Measurements from ENCODE around the gene SLC49A4.

The SLC49A4 gene

DNA sequence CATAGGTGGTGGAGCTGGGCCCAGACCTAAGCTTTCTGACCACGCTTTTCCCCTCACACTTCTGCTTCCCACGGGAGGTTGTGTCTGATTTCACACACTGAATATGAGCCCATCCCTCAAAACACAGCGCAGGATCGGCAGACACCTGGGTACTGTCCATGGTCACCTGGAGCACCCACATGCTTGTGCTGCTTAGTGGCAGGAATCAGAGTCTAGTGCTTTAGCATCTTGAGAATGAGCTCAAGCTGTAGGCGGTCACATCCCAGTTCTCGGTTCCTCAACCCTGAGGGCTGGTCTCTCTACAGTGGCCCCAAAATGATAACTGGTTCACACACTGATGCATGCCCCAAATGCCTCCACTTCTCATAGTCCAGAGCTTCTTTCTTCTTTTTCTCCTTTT lies 121.7 kb downstream of the SLC49A4 start:
- ATAC-seq (ENCODE audit: low read depth), result peak; percentile 62
- Mint-ChIP-seq H3K27ac (no peak overlapping the region), H3K4me1 (peaks cover 14% of the 10 kb centered on the region), H3K36me3 (no peaks in the 10 kb centered on the region), H3K9me3 (no peaks in the 10 kb centered on the region), H3K4me3 (no peak overlapping the region), H3K27me3 (peaks cover 7% of the 10 kb centered on the region)
- DNase-seq (ENCODE audit: low spot score in 2 of 2), result no peak

DNA sequence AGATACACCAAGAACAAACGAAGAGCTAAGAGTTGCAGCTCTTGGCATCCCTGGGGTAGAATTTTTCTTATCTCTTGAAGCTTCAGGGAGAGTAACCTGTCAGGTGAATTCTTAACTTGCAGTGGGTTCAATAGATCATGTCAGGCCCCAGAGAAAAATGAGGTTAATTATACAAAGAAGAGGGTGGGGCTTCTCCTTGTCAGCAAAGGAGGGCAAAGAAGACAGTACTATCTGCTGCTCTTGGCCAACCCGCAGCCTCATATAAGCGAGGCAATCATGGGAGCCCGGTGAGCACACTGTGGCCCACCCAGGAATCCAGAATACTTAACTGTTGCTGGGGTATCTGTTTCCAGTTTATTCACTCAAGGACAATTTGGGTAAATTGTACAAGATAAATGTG lies 122.5 kb downstream of the SLC49A4 start:
- no peak for ATAC-seq (ENCODE audit: low read depth)
- H3K36me3 Mint-ChIP-seq, result no peaks in the 10 kb centered on the region
- peaks cover 14% of the 10 kb centered on the region for H3K4me1 Mint-ChIP-seq
- no peak for DNase-seq (ENCODE audit: low spot score in 2 of 2)
- no peak overlapping the region for H3K4me3 Mint-ChIP-seq
- no peaks in the 10 kb centered on the region for H3K9me3 Mint-ChIP-seq
- no peak overlapping the region for H3K27ac Mint-ChIP-seq
- peaks cover 8% of the 10 kb centered on the region for H3K27me3 Mint-ChIP-seq

DNA sequence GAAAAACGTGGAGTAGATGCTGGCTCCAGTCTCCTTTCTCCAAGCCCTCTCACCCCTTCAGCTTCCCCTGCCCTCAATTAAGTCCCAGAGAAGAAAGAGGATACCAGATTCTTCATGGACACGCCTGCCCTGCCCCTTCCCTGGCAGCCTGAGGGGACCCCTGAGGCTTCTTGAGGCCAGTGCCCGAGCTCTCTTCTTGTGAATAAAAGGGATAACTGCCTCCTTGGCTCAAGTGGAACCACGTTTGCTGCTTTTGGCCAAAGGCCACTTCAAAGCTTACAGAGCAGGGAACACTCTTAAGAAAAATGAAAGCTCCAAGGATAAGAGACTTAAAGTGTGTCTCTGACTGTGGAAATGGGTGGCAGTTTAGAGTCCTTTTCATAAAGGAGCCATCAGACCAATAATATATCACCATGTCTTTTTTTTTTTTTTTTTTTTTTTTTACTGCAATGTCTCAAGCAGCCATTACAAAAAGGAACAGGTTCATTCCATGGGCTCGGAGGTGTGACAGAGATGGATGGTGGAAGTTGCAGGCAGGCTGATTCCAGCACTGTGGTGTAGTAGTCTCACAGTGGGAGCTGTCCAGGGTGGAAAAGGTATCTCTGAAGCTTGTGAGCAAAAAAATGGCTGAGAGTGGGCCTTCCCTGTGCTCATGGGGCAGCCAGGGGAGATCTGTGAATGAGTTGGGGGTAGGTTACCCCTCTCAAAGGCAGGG lies 123.9 kb downstream of the SLC49A4 start:
- Mint-ChIP-seq H3K4me3 (no peak overlapping the region), H3K27ac (no peak overlapping the region), H3K27me3 (peaks cover 11% of the 10 kb centered on the region), H3K9me3 (no peaks in the 10 kb centered on the region), H3K4me1 (peaks cover 14% of the 10 kb centered on the region), H3K36me3 (no peaks in the 10 kb centered on the region)
- no peak for DNase-seq (ENCODE audit: low spot score in 2 of 2)
- ATAC-seq (ENCODE audit: low read depth), result no peak

DNA sequence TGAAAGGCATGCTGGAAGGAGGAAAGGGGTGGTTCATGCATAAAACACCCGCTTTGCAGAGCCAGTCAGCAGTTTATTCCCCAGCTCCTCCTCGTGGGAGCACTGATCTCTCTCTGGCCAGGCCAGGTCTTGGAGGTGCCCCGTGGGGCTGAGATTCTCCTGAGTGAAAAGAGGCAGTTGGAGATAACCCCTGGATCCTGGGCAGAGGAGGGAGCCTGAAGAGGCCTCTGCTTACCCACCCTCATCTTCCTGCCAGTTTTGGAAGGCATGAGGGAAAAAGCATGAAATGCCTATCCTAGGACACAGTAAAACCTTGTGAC lies 124.4 kb downstream of the SLC49A4 start:
- Mint-ChIP-seq H3K27ac (no peak overlapping the region), H3K36me3 (no peaks in the 10 kb centered on the region), H3K9me3 (no peaks in the 10 kb centered on the region), H3K4me1 (peaks cover 13% of the 10 kb centered on the region), H3K27me3 (peaks cover 9% of the 10 kb centered on the region), H3K4me3 (no peak overlapping the region)
- ATAC-seq (ENCODE audit: low read depth) (no peak), DNase-seq (ENCODE audit: low spot score in 2 of 2) (no peak)

DNA sequence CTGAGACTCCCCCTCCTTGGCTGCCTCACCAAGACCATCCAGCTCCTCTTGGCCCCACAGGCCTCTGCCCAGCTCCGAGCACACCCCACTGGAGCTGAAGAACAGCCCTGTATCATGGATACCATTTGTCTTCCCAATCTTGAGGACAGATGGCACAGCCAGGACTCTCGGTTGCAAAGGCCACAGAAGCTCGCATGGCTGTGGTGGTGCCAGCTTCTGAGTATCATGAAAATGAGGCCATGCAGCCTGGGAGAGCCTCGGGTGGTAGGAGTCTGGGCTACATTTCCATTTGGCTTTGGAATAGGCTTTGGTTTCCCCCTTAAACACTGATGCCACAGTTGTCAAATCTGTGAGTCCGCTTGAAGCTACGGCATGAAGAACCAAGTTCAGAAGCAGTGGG lies 126.1 kb downstream of the SLC49A4 start:
- ATAC-seq (ENCODE audit: low read depth), result no peak
- Mint-ChIP-seq H3K4me3 (no peak overlapping the region), H3K9me3 (no peaks in the 10 kb centered on the region), H3K36me3 (no peaks in the 10 kb centered on the region), H3K27me3 (peaks cover 8% of the 10 kb centered on the region), H3K27ac (no peak overlapping the region), H3K4me1 (peaks cover 8% of the 10 kb centered on the region)
- no peak for DNase-seq (ENCODE audit: low spot score in 2 of 2)

DNA sequence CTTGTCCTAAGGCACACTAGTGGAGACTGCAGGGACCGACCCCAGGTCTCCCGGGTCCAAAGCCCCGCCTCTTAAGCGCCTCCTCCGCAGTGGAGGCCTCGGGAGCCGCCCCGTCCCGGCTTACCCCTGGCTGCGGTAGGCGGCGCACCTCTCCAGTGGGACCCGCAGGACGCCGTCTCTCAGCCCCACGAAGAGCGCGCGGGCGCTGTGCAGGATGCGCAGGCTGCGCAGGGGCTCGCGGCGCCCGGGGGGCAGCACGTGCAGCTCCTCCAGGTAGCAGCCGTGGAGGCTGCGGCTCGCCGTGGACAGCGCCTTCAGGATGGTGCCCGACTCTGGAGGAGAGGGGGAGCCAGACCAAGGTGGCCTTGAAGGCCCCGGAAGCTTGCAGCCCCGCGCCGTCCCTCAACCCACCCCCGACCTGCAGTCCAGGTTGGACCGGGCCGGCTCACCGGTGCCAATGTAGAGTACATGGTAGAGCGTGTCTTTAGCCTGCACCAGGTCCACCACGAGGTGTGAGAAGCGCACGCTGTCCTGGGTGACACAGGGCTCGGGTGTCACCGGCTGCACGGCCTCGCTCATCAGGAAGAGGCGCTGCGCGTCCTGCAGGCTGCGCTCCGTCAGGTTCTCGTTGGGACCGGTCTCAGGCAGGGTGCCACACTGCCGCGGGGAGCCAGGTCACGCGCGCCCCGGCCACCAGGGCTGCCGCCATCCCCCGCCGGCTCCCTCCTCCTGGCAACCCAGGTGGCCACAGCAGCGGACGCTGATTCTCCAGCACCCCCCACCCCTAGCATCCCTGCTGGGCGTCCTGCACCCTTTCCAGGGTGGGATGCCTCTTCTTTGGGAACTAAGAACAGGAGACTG lies 127.2 kb downstream of the SLC49A4 start:
- Mint-ChIP-seq H3K4me1 (no peaks in the 10 kb centered on the region), H3K4me3 (peak overlapping the region; percentile 66), H3K9me3 (no peaks in the 10 kb centered on the region), H3K36me3 (no peaks in the 10 kb centered on the region), H3K27ac (no peak overlapping the region), H3K27me3 (peaks cover 8% of the 10 kb centered on the region)
- DNase-seq (ENCODE audit: low spot score in 2 of 2) (peak in 1 of 2 donors; percentile 38), ATAC-seq (ENCODE audit: low read depth) (peak; percentile 78)

DNA sequence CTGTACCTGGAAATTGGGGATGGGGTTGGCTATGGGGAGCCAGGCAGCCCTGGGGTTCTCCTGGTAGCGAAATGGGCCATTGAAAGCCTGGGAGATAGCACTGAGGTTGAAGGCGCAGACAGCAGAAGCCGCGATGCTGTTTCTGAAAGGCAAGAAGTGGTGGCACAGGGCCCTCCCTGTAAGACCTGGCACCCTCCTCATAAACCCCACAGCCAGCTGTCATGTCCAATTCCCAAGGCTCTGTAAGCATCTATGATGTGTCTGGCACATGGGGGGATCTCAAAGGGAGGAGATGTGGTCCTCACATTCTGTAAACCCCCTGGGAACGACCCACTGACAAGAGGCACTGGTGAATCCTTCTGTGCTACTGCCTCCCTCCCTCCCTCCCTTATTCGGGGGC lies 128.7 kb downstream of the SLC49A4 start:
- ATAC-seq (ENCODE audit: low read depth) (no peak), DNase-seq (ENCODE audit: low spot score in 2 of 2) (no peak)
- peaks cover 11% of the 10 kb centered on the region for H3K27me3 Mint-ChIP-seq
- H3K4me1 Mint-ChIP-seq, result no peaks in the 10 kb centered on the region
- H3K36me3 Mint-ChIP-seq, result no peaks in the 10 kb centered on the region
- no peaks in the 10 kb centered on the region for H3K9me3 Mint-ChIP-seq
- H3K4me3 Mint-ChIP-seq, result no peak overlapping the region
- no peak overlapping the region for H3K27ac Mint-ChIP-seq

DNA sequence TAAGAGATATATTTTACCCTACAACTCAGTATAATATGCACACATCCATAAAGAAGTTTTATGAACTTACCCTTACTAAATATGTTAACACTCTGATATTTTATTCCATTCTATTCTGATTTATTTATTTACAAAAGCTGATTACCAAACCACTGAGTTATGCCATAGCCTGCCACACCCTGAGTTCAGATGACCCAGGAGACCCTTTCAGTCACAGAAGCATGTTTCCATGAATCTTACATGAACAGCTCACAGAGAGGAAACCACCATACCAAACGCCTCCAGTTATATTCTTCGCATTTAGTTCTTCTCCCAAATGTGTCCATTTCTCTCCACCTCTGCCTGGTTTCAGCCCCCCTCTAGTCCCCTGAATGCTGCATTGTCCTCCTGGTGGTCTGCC lies 129.2 kb downstream of the SLC49A4 start:
- no peak for ATAC-seq (ENCODE audit: low read depth)
- no peaks in the 10 kb centered on the region for H3K4me1 Mint-ChIP-seq
- H3K27ac Mint-ChIP-seq, result no peak overlapping the region
- H3K9me3 Mint-ChIP-seq, result no peaks in the 10 kb centered on the region
- no peak for DNase-seq (ENCODE audit: low spot score in 2 of 2)
- H3K4me3 Mint-ChIP-seq, result no peak overlapping the region
- H3K27me3 Mint-ChIP-seq, result peaks cover 12% of the 10 kb centered on the region
- H3K36me3 Mint-ChIP-seq, result no peaks in the 10 kb centered on the region

DNA sequence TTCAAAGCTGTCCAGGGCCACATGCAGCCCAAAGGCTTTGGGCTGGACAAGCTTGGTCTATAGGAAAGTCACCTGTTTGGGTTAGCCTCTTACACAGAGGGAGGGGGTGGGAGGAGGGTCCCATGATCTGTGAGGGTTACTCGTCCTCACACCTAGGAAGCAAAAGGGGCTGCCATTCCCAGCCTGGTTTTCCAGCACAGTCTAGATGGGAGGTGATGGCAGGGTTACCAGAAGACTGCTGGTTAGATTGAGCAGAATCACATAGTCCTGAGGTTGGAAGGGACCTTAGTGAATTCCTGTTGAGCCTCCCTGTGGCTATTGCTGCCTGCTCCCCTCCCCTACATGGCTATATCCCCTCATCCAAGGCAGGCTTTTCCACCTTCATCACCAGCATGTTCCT lies 130.9 kb downstream of the SLC49A4 start:
- ATAC-seq (ENCODE audit: low read depth) (no peak), DNase-seq (ENCODE audit: low spot score in 2 of 2) (no peak)
- no peak overlapping the region for H3K4me3 Mint-ChIP-seq
- H3K27ac Mint-ChIP-seq, result no peak overlapping the region
- H3K36me3 Mint-ChIP-seq, result no peaks in the 10 kb centered on the region
- H3K27me3 Mint-ChIP-seq, result peaks cover 8% of the 10 kb centered on the region
- no peaks in the 10 kb centered on the region for H3K4me1 Mint-ChIP-seq
- no peaks in the 10 kb centered on the region for H3K9me3 Mint-ChIP-seq

DNA sequence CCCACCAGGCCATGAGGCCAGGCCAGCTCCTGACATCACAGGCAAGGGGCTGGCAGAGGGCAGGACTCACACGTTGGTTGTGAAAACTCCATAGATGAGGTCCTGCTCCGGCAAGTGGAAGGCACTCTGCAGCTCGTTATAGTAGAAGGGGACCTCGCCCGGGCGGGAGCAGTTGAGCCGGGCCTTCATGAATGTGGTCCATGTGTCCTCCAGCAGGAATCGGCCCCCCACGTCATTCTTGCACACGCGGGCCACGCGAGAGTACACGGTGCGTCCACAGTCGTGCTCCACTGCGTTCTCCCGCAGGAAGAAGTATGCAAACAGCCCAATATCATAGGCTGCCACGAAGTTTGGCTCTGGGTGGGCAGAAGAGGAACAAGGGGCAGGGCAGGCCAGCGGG lies 131.5 kb downstream of the SLC49A4 start:
- no peak overlapping the region for H3K27ac Mint-ChIP-seq
- H3K9me3 Mint-ChIP-seq, result no peaks in the 10 kb centered on the region
- peaks cover 8% of the 10 kb centered on the region for H3K27me3 Mint-ChIP-seq
- ATAC-seq (ENCODE audit: low read depth) (no peak), DNase-seq (ENCODE audit: low spot score in 2 of 2) (no peak)
- no peaks in the 10 kb centered on the region for H3K36me3 Mint-ChIP-seq
- H3K4me1 Mint-ChIP-seq, result no peaks in the 10 kb centered on the region
- no peak overlapping the region for H3K4me3 Mint-ChIP-seq

DNA sequence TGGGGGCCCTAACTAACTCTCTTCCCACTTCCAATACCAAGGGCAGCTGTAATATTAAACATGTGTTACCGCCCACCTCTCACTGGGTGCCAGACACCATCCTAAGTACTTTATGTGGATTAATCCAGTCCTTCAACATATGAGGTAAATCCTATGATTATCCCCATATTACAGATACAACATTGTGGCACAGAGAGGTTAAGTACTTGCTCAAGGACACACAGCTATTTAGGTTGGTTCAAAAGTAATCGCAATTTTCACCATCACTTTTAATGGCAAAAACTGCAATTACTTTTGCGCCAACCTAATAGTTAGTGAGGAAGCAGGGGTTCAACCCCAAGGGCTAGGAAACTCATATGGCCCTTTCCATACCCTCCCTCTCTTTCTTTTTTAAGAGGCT lies 131.9 kb downstream of the SLC49A4 start:
- Mint-ChIP-seq H3K4me1 (no peaks in the 10 kb centered on the region), H3K36me3 (no peaks in the 10 kb centered on the region), H3K4me3 (no peak overlapping the region), H3K27me3 (peaks cover 8% of the 10 kb centered on the region), H3K9me3 (no peaks in the 10 kb centered on the region), H3K27ac (no peak overlapping the region)
- ATAC-seq (ENCODE audit: low read depth) (no peak), DNase-seq (ENCODE audit: low spot score in 2 of 2) (no peak)

DNA sequence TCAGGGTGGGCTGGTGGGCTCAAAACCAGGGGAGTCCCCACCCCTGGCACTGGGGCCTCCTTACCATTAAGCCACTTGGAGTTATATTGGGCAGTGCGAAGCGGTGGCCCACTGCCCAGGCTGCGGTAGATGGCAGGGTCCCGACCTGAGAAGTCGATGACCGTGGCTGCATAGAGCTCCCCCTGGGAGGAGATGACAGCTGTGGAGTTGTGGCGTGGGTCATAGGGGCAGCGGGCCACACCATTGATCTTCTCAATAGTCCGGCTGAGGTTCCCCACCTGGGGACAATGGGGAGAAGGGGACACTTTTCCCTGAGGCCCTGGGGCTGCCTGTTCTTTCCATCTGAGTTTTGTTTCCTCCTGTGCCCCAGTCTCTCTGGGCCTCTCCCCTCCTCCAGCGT lies 132.9 kb downstream of the SLC49A4 start:
- Mint-ChIP-seq H3K36me3 (no peaks in the 10 kb centered on the region), H3K27me3 (peaks cover 5% of the 10 kb centered on the region), H3K4me3 (no peak overlapping the region), H3K9me3 (no peaks in the 10 kb centered on the region), H3K4me1 (no peaks in the 10 kb centered on the region), H3K27ac (no peak overlapping the region)
- DNase-seq (ENCODE audit: low spot score in 2 of 2) (no peak), ATAC-seq (ENCODE audit: low read depth) (no peak)

DNA sequence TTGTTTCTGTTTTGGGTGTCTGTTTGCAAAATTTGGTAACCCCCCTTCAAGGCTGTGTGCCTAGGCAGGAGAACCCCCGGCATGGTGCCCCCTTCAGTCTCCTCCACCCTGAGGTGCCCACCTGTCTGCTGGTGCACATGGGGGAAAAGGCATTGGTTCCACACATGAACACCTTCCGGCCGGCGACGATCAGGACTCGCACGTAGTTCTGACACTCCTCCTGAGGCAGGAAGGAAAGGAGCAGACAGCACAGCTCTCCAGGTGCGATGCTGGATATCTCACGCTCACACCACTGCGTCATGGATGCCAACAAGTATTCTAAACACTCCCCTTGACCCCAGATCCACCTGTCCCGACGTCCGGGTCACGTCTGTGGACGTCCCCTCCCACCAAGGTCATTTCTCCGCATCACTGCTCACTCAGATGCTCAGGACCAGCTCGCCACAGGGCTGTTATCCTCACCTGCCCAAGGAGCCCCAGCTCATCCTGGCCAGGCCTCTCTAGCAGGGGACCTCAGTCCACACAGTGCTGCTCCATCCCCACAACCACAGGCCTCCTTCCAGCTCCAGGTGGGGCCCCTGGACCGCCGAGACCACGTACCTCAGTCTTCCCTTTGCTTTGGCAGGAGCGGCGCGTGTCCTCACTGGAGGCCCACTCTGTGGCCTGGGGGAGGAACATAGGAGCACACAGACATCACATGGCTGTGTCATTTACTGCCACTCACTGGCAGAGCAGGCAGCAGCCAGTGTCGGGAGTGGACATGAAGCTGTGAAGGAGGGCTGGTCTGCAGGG lies 133.7 kb downstream of the SLC49A4 start:
- no peaks in the 10 kb centered on the region for H3K36me3 Mint-ChIP-seq
- no peaks in the 10 kb centered on the region for H3K9me3 Mint-ChIP-seq
- no peak overlapping the region for H3K4me3 Mint-ChIP-seq
- ATAC-seq (ENCODE audit: low read depth) (no peak), DNase-seq (ENCODE audit: low spot score in 2 of 2) (no peak)
- no peaks in the 10 kb centered on the region for H3K4me1 Mint-ChIP-seq
- H3K27ac Mint-ChIP-seq, result no peak overlapping the region
- H3K27me3 Mint-ChIP-seq, result peaks cover 6% of the 10 kb centered on the region
